Colonic mucosa (tissue), 4 donors: ENCODE results near the gene RPL7A. TPM values are rescaled to one million over a fixed set of nuclear protein-coding genes. Genes with fewer than 3 reads are reported as not detected.
A peak's percentile ranks its signal among the peaks of the same experiment; 100 is the strongest.

Source experiments
- DNase-seq: peaks from one replicate; pipeline ENCODE4 v3.0.0-alpha.2; 2020
- H3K27ac ChIP-seq: fragments of 200-600 bp; one replicate; pipeline ENCODE4 v1.8.0; 2021
- H3K27me3 ChIP-seq: fragments of 200-600 bp; one replicate; pipeline ENCODE4 v1.8.0; 2021
- H3K36me3 ChIP-seq: fragments of 200-600 bp; one replicate; pipeline ENCODE4 v1.8.0; 2021
- H3K4me1 ChIP-seq: fragments of 200-600 bp; one replicate; pipeline ENCODE4 v1.8.0; 2021; ENCODE audit warnings: mild to moderate bottlenecking
- H3K4me3 ChIP-seq: fragments of 200-600 bp; one replicate; pipeline ENCODE4 v1.8.0; 2021
- H3K9ac ChIP-seq, 2 donors: one replicate each; pipeline ENCODE4 v1.7.0; 2013; ENCODE audit warnings: control low read depth in 2 of 2, low read depth in 2 of 2, low read length in 2 of 2
- H3K9me3 ChIP-seq: fragments of 200-600 bp; one replicate; pipeline ENCODE4 v1.8.0; 2021
- intact Hi-C: fragments of 100-400 bp; cut with DNase I; formaldehyde crosslinking; loops from one replicate; pipeline ENCODE4 v1.14.1; 2022
- total RNA-seq, 2 donors: library from RNA; stranded (reverse); fragmentation: NEBNext Ultra II Directional in 1 of 2; extraction: Animal tissue kit (Norgen Biotek cat#: 25700) in 1 of 2; gene quantifications; one replicate each; pipeline ENCODE4 v1.2.1, GENCODE V29; 2021
- TF ChIP-seq, protein P1 (sequence below): fragments of 200-600 bp; IDR thresholded peaks from one replicate; pipeline ENCODE4 v1.8.0; 2022; ENCODE audit warnings: antibody characterized with exemption, mild to moderate bottlenecking
- donor health status: healthy.
- donor health status: DM: no; HTN: no; CAD: no.
- donor health status: DM: no; HTN: no; CAD: no.

The RPL7A gene
- total RNA-seq, 2 donors from 2014 or later = 1,628 to 2,136 TPM

DNA sequence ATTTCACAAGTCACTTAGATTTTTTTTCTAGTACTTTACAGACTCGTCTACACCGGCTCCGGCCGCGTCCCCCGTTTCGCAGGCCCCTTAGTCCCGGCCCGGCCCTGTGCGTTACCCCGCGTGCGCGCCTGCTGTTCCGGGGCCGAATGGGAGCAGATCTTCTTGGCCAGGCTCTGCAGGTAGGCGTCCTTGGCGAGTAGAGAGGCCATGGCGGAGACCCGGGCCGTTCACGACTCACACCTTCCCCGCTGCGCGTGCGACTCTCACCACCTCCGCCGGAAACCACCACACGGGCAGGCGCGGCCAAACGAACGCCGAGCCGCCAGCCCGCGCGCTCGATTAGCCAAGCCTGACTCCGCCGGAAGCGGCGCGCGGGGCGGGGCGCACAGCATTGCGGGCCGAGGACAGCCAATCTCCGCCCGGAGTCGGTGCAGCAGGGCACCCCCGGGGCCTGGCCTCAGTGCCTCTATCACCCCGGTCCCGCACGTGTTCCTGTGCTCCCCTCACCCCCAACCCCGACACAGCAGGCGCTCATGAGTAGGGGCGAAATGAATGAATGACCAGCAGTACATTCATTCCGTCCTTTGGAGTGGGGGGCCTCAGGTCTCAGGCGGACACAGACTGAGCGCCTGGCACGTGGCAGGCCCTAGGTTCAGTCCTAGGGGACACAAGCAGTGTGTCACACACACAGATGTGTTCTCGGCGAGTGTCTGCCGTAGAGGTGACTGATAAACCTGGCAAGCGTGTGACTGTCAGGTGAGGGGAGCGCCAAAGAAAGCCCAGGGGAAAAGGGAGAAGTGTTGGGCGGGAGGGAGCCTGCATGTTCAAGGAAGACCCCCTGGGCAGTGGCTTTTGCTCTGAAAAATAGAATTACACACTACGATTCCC, 11.8 kb upstream of the RPL7A start, which contains the start of gene SURF6:
TSS of gene SURF6 (minus strand) at position 265 of the 888 bp plus-strand sequence. CDS start at position 209, 56 bp downstream.
- Histone ChIP-seq H3K27ac (peak within 1 kb of the TSS; percentile 56), H3K27me3 (no peaks in the 10 kb centered on the region), H3K9me3 (no peaks in the 10 kb centered on the region), H3K4me3 (peak within 1 kb of the TSS; percentile 96), H3K9ac (peak within 1 kb of the TSS; percentile 83), H3K4me1 (peaks cover 18% of the 10 kb centered on the region), H3K36me3 (peaks cover 24% of the 10 kb centered on the region)
- intact Hi-C loops = no loop called here
- TF ChIP-seq, protein P1, sequence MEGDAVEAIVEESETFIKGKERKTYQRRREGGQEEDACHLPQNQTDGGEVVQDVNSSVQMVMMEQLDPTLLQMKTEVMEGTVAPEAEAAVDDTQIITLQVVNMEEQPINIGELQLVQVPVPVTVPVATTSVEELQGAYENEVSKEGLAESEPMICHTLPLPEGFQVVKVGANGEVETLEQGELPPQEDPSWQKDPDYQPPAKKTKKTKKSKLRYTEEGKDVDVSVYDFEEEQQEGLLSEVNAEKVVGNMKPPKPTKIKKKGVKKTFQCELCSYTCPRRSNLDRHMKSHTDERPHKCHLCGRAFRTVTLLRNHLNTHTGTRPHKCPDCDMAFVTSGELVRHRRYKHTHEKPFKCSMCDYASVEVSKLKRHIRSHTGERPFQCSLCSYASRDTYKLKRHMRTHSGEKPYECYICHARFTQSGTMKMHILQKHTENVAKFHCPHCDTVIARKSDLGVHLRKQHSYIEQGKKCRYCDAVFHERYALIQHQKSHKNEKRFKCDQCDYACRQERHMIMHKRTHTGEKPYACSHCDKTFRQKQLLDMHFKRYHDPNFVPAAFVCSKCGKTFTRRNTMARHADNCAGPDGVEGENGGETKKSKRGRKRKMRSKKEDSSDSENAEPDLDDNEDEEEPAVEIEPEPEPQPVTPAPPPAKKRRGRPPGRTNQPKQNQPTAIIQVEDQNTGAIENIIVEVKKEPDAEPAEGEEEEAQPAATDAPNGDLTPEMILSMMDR = no peak
- DNase-seq = peak; percentile 94

DNA sequence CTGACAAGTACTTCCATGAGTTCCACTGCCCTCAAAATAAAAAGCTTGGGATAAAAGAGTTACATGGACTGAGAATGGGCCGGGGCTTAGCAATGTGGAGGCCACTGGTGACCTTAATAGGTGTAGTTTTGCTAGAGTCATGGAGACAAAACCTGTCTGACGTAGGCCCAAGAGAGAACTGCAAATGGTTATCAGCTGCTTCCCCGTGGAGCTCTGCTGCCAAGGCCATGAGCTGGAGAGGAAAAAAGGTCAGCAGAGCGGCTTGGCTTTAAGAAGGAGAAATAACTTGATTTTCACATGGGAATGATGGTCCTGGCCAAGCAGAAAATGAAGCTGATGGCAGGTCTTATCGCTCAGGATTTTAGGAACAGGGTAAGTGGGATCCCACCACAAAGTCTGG, 8.4 kb upstream of the RPL7A start:
- H3K4me3 ChIP-seq = no peak overlapping the region
- no peaks in the 10 kb centered on the region for H3K9me3 ChIP-seq
- no peak overlapping the region for H3K27ac ChIP-seq
- no peaks in the 10 kb centered on the region for H3K27me3 ChIP-seq
- DNase-seq = no peak
- TF ChIP-seq, protein P1 = no peak
- H3K9ac ChIP-seq = no peak overlapping the region
- peaks cover 7% of the 10 kb centered on the region for H3K4me1 ChIP-seq
- intact Hi-C loops = no loop called here
- peaks cover 5% of the 10 kb centered on the region for H3K36me3 ChIP-seq

DNA sequence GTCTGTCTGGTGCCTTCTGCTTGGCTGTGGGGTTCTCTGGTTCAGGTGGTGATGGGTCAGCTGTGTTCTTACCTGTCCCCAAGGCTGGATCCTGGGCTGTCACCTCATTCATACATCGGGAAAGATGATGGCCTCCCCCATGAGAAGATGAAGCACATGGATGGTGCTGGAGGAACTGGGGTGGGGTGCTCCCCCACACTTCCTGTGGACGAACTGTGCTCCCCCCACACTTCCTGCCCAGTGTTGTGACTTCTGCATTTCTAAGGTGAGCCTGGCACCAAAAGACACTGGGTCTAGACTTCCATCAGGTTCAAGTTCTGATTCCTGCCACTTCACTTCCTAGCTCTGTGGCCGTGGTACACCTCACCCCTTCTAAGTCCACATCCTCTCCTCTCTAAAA, 7.8 kb upstream of the RPL7A start:
- H3K4me3 ChIP-seq = no peak overlapping the region
- TF ChIP-seq, protein P1 = no peak
- DNase-seq = no peak
- peaks cover 5% of the 10 kb centered on the region for H3K36me3 ChIP-seq
- H3K27ac ChIP-seq = no peak overlapping the region
- H3K27me3 ChIP-seq = no peaks in the 10 kb centered on the region
- no peaks in the 10 kb centered on the region for H3K9me3 ChIP-seq
- no peak overlapping the region for H3K9ac ChIP-seq
- intact Hi-C loops = no loop called here
- peaks cover under 1% of the 10 kb centered on the region for H3K4me1 ChIP-seq

DNA sequence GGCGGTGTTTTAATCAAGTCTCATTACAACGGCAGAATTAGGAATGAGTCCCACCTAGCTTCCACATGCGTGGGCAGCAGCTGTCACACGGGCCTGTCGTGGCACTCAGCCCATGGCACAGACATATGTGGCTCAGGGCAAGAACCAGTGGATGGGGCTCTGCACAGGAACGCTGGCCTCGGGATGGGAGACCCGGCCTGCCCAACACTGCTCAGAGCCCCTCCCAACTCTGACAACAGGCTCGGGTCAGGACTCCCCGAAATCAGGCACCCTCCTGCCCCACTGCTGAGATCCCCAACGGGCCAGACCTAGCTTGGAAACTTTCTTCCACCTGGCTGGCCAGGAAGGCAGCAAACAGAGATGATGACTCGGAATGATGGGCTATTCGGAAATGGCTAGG, 7.1 kb upstream of the RPL7A start:
- Histone ChIP-seq H3K4me3 (no peak overlapping the region), H3K27ac (no peak overlapping the region), H3K9me3 (no peaks in the 10 kb centered on the region), H3K27me3 (no peaks in the 10 kb centered on the region), H3K36me3 (peaks cover 5% of the 10 kb centered on the region), H3K4me1 (no peaks in the 10 kb centered on the region), H3K9ac (no peak overlapping the region)
- no peak for DNase-seq
- intact Hi-C loops = no loop called here
- TF ChIP-seq, protein P1 = no peak

DNA sequence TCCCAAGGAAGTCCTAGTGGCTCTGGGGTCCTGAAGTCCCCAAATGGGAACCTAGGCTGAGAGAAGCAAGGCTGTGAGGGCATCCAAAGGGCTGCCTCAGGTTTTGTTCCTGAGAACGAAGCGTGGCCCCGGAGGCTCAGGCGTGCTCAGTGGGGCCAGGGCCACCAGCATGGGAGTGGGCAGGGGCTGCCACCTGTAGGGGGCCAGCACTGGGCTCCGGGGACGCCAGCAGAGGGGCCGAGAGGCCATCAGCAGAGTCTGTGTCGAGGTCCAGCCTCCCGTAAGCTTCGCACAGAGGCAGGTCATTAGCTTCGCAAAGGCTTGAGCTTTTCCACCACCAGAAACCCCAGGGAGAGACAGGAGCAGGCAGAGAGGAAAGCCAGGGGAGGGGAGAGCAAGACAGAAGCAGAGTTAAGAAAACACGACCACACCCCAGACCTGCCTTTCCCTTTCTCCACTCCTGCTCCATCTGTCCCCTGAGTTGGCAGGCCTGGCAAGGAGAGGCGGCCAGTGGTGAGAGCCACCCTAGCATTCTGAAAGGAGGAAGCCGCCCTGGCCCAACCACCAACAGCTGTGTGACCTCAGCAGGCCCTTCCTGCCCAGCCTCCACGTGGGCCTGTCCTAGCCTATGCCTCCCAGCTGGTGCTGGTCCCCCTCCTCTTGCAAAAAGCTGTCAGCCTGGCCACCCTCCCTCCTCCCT, 6.5 kb upstream of the RPL7A start:
- H3K4me3 ChIP-seq = no peak overlapping the region
- H3K27me3 ChIP-seq = no peaks in the 10 kb centered on the region
- no peaks in the 10 kb centered on the region for H3K9me3 ChIP-seq
- H3K4me1 ChIP-seq = peaks cover 2% of the 10 kb centered on the region
- no peak for DNase-seq
- TF ChIP-seq, protein P1 = no peak
- H3K36me3 ChIP-seq = peaks cover 5% of the 10 kb centered on the region
- H3K27ac ChIP-seq = no peak overlapping the region
- intact Hi-C loops = no loop called here
- peak overlapping the region in 1 of 2 donors; percentile 40 for H3K9ac ChIP-seq
